Measurements from ENCODE around the gene KIZ.

KIZ gene

GRCh38 chr20:21262812-21263211, 136.9 kb downstream of the KIZ start:
- Histone ChIP-seq H3K4me1 (ENCODE audit: control insufficient read depth in 2 of 2, insufficient read depth in 1 of 2, low read depth in 1 of 2, low read length in 2 of 2) (peaks cover 0 to 1% of the 10 kb centered on the region in 2 donors), H2BK5ac (ENCODE audit: low read length) (no peak overlapping the region), H3K14ac (ENCODE audit: low read length) (no peak overlapping the region), H2AK5ac (ENCODE audit: low read depth, low read length) (no peak overlapping the region), H3K79me1 (ENCODE audit: low read depth, low read length) (no peaks in the 10 kb centered on the region), H2BK12ac (ENCODE audit: low read length) (no peak overlapping the region), H3K9me3 (replicated peaks in 1 of 2; ENCODE audit: control insufficient read depth in 2 of 2, insufficient read depth in 1 of 2, low read depth in 1 of 2, low read length in 2 of 2) (peaks cover 0 to 3% of the 10 kb centered on the region in 2 donors), H2BK15ac (ENCODE audit: low read length) (no peak overlapping the region), H3K18ac (ENCODE audit: low read length) (no peak overlapping the region), H2BK120ac (ENCODE audit: low read depth, low read length) (no peak overlapping the region), H3K4ac (ENCODE audit: low read length) (no peak overlapping the region), H2AFZ (ENCODE audit: low read length) (no peak overlapping the region), H3K27ac (replicated peaks; ENCODE audit: low read length) (no peak overlapping the region), H3K4me3 (ENCODE audit: low read length in 2 of 2) (no peak overlapping the region), H3K36me3 (replicated peaks in 1 of 2; ENCODE audit: control insufficient read depth in 2 of 2, insufficient read depth in 2 of 2, low read length in 2 of 2) (no peaks in the 10 kb centered on the region), H3K27me3 (ENCODE audit: control insufficient read depth in 3 of 3, insufficient read depth in 3 of 3, low read depth in 1 of 3, low read length in 3 of 3) (peaks cover 0 to 5% (median 0%) of the 10 kb centered on the region in 3 experiments), H3K9ac (ENCODE audit: low read depth, low read length, poor library complexity) (no peak overlapping the region), H3K23ac (ENCODE audit: low read depth, low read length, poor library complexity) (no peak overlapping the region), H4K91ac (ENCODE audit: low read depth, low read length, poor library complexity) (no peak overlapping the region), H3K4me2 (ENCODE audit: insufficient read depth, low read length, poor library complexity, severe bottlenecking) (no peak overlapping the region), H4K8ac (ENCODE audit: low read depth, low read length) (no peak overlapping the region)
- no CpG with 5 or more reads among the region's 2 CpGs for WGBS, 2 donors (ENCODE audit: extremely low coverage in 2 of 2, insufficient read length in 2 of 2, insufficient replicate concordance in 1 of 2)
- DNase-seq (ENCODE audit: low spot score) = no peak

GRCh38 chr20:21265261-21266190, 139.6 kb downstream of the KIZ start:
- WGBS, 2 donors (ENCODE audit: extremely low coverage in 2 of 2, insufficient read length in 2 of 2, insufficient replicate concordance in 1 of 2) = no CpG with 5 or more reads among the region's 15 CpGs
- H3K14ac ChIP-seq (ENCODE audit: low read length) = no peak overlapping the region
- no peak overlapping the region for H4K8ac ChIP-seq (ENCODE audit: low read depth, low read length)
- peak overlapping the region; percentile 37 for H2BK15ac ChIP-seq (ENCODE audit: low read length)
- H3K4me2 ChIP-seq (ENCODE audit: insufficient read depth, low read length, poor library complexity, severe bottlenecking) = no peak overlapping the region
- H2BK5ac ChIP-seq (ENCODE audit: low read length) = no peak overlapping the region
- no peak overlapping the region for H3K27ac ChIP-seq (replicated peaks; ENCODE audit: low read length)
- H3K9me3 ChIP-seq (replicated peaks in 1 of 2; ENCODE audit: control insufficient read depth in 2 of 2, insufficient read depth in 1 of 2, low read depth in 1 of 2, low read length in 2 of 2) = peaks cover 0 to 3% of the 10 kb centered on the region in 2 donors
- H3K4me3 ChIP-seq (ENCODE audit: low read length in 2 of 2) = no peak overlapping the region
- peak overlapping the region; percentile 54 for H3K18ac ChIP-seq (ENCODE audit: low read length)
- peaks cover 0 to 12% (median 0%) of the 10 kb centered on the region in 3 experiments for H3K27me3 ChIP-seq (ENCODE audit: control insufficient read depth in 3 of 3, insufficient read depth in 3 of 3, low read depth in 1 of 3, low read length in 3 of 3)
- H3K9ac ChIP-seq (ENCODE audit: low read depth, low read length, poor library complexity) = no peak overlapping the region
- no peak overlapping the region for H4K91ac ChIP-seq (ENCODE audit: low read depth, low read length, poor library complexity)
- no peak overlapping the region for H3K4ac ChIP-seq (ENCODE audit: low read length)
- no peaks in the 10 kb centered on the region for H3K79me1 ChIP-seq (ENCODE audit: low read depth, low read length)
- H2AFZ ChIP-seq (ENCODE audit: low read length) = no peak overlapping the region
- no peaks in the 10 kb centered on the region for H3K4me1 ChIP-seq (ENCODE audit: control insufficient read depth in 2 of 2, insufficient read depth in 1 of 2, low read depth in 1 of 2, low read length in 2 of 2)
- no peak for DNase-seq (ENCODE audit: low spot score)
- H2BK120ac ChIP-seq (ENCODE audit: low read depth, low read length) = no peak overlapping the region
- H3K23ac ChIP-seq (ENCODE audit: low read depth, low read length, poor library complexity) = no peak overlapping the region
- no peak overlapping the region for H2AK5ac ChIP-seq (ENCODE audit: low read depth, low read length)
- H3K36me3 ChIP-seq (replicated peaks in 1 of 2; ENCODE audit: control insufficient read depth in 2 of 2, insufficient read depth in 2 of 2, low read length in 2 of 2) = no peaks in the 10 kb centered on the region
- no peak overlapping the region for H2BK12ac ChIP-seq (ENCODE audit: low read length)

GRCh38 chr20:21266191-21266536, 140.3 kb downstream of the KIZ start:
- Histone ChIP-seq H2BK15ac (ENCODE audit: low read length) (peak overlapping the region; percentile 37), H4K91ac (ENCODE audit: low read depth, low read length, poor library complexity) (no peak overlapping the region), H3K27me3 (ENCODE audit: control insufficient read depth in 3 of 3, insufficient read depth in 3 of 3, low read depth in 1 of 3, low read length in 3 of 3) (peaks cover 0 to 12% (median 0%) of the 10 kb centered on the region in 3 experiments), H3K9me3 (replicated peaks in 1 of 2; ENCODE audit: control insufficient read depth in 2 of 2, insufficient read depth in 1 of 2, low read depth in 1 of 2, low read length in 2 of 2) (peaks cover 0 to 3% of the 10 kb centered on the region in 2 donors), H2BK120ac (ENCODE audit: low read depth, low read length) (no peak overlapping the region), H3K23ac (ENCODE audit: low read depth, low read length, poor library complexity) (no peak overlapping the region), H3K4me3 (ENCODE audit: low read length in 2 of 2) (no peak overlapping the region), H3K14ac (ENCODE audit: low read length) (no peak overlapping the region), H4K8ac (ENCODE audit: low read depth, low read length) (no peak overlapping the region), H3K4me2 (ENCODE audit: insufficient read depth, low read length, poor library complexity, severe bottlenecking) (no peak overlapping the region), H2BK12ac (ENCODE audit: low read length) (no peak overlapping the region), H2BK5ac (ENCODE audit: low read length) (no peak overlapping the region), H2AFZ (ENCODE audit: low read length) (no peak overlapping the region), H3K27ac (replicated peaks; ENCODE audit: low read length) (no peak overlapping the region), H3K79me1 (ENCODE audit: low read depth, low read length) (no peaks in the 10 kb centered on the region), H2AK5ac (ENCODE audit: low read depth, low read length) (no peak overlapping the region), H3K4me1 (ENCODE audit: control insufficient read depth in 2 of 2, insufficient read depth in 1 of 2, low read depth in 1 of 2, low read length in 2 of 2) (no peaks in the 10 kb centered on the region), H3K18ac (ENCODE audit: low read length) (peak overlapping the region; percentile 54), H3K4ac (ENCODE audit: low read length) (no peak overlapping the region), H3K36me3 (replicated peaks in 1 of 2; ENCODE audit: control insufficient read depth in 2 of 2, insufficient read depth in 2 of 2, low read length in 2 of 2) (no peaks in the 10 kb centered on the region), H3K9ac (ENCODE audit: low read depth, low read length, poor library complexity) (no peak overlapping the region)
- no CpG with 5 or more reads among the region's 5 CpGs for WGBS, 2 donors (ENCODE audit: extremely low coverage in 2 of 2, insufficient read length in 2 of 2, insufficient replicate concordance in 1 of 2)
- DNase-seq (ENCODE audit: low spot score) = no peak

- H3K23ac ChIP-seq (ENCODE audit: low read depth, low read length, poor library complexity) = no peak overlapping the region
- H3K9ac ChIP-seq (ENCODE audit: low read depth, low read length, poor library complexity) = no peak overlapping the region
- no peak overlapping the region for H3K14ac ChIP-seq (ENCODE audit: low read length)
- no peak overlapping the region for H3K4me3 ChIP-seq (ENCODE audit: low read length in 2 of 2)
- no peak overlapping the region for H3K18ac ChIP-seq (ENCODE audit: low read length)
- H3K4me1 ChIP-seq (ENCODE audit: control insufficient read depth in 2 of 2, insufficient read depth in 1 of 2, low read depth in 1 of 2, low read length in 2 of 2) = no peaks in the 10 kb centered on the region
- peaks cover 0 to 14% (median 0%) of the 10 kb centered on the region in 3 experiments for H3K27me3 ChIP-seq (ENCODE audit: control insufficient read depth in 3 of 3, insufficient read depth in 3 of 3, low read depth in 1 of 3, low read length in 3 of 3)
- H2BK120ac ChIP-seq (ENCODE audit: low read depth, low read length) = no peak overlapping the region
- no peaks in the 10 kb centered on the region for H3K79me1 ChIP-seq (ENCODE audit: low read depth, low read length)
- H3K4ac ChIP-seq (ENCODE audit: low read length) = no peak overlapping the region
- H2BK15ac ChIP-seq (ENCODE audit: low read length) = no peak overlapping the region
- no peak overlapping the region for H2AFZ ChIP-seq (ENCODE audit: low read length)
- H2BK5ac ChIP-seq (ENCODE audit: low read length) = no peak overlapping the region
- H2AK5ac ChIP-seq (ENCODE audit: low read depth, low read length) = no peak overlapping the region
- no peak overlapping the region for H2BK12ac ChIP-seq (ENCODE audit: low read length)
- H3K4me2 ChIP-seq (ENCODE audit: insufficient read depth, low read length, poor library complexity, severe bottlenecking) = no peak overlapping the region
- H3K9me3 ChIP-seq (replicated peaks in 1 of 2; ENCODE audit: control insufficient read depth in 2 of 2, insufficient read depth in 1 of 2, low read depth in 1 of 2, low read length in 2 of 2) = peaks cover 0 to 3% of the 10 kb centered on the region in 2 donors
- WGBS, 2 donors (ENCODE audit: extremely low coverage in 2 of 2, insufficient read length in 2 of 2, insufficient replicate concordance in 1 of 2) = no CpG with 5 or more reads among the region's 2 CpGs
- DNase-seq (ENCODE audit: low spot score) = no peak
- H3K27ac ChIP-seq (replicated peaks; ENCODE audit: low read length) = no peak overlapping the region
- no peak overlapping the region for H4K91ac ChIP-seq (ENCODE audit: low read depth, low read length, poor library complexity)
- H3K36me3 ChIP-seq (replicated peaks in 1 of 2; ENCODE audit: control insufficient read depth in 2 of 2, insufficient read depth in 2 of 2, low read length in 2 of 2) = no peaks in the 10 kb centered on the region
- no peak overlapping the region for H4K8ac ChIP-seq (ENCODE audit: low read depth, low read length)
Measured at GRCh38 chr20:21269772-21270171, 143.9 kb downstream of the KIZ start.
